Activated CD4-positive, alpha-beta T cell treated with anti-CD3 and anti-CD28 coated beads for 36 hours (primary cell): Measurements from ENCODE around the gene ENPEP. TPM values are rescaled to one million over a fixed set of nuclear protein-coding genes. Genes with fewer than 3 reads are reported as not detected.
"Not testable (repeated sequence)": the region's sequence is repeated elsewhere in the genome, so short reads cannot be mapped to it uniquely, and the experiment has no call there.

Experiments used
- ATAC-seq: fragments of 200-7000 bp; cut with Tn5 transposase; one replicate; pipeline ENCODE4 v1.10.0; 2021; ENCODE audit warnings: mild to moderate bottlenecking, moderate library complexity
- CTCF ChIA-PET: fragments of 350-600 bp; sonication (Branson Sonifier 250); formaldehyde crosslinking; loops from one replicate; lab custom pipeline; 2021; ENCODE audit warnings: antibody characterized with exemption; lab: Charles Lee
- POLR2A ChIA-PET: fragments of 350-600 bp; sonication (Branson Sonifier 250); formaldehyde crosslinking; loops from one replicate; lab custom pipeline; 2021; ENCODE audit warnings: antibody characterized with exemption, inconsistent platforms; lab: Charles Lee
- DNase-seq: peaks from one replicate; pipeline ENCODE4 v3.0.0-alpha.2; 2020
- H3K27ac Mint-ChIP-seq: one replicate; pipeline ENCODE4 v1.8.0; 2021; ENCODE audit warnings: mixed read lengths
- H3K27me3 Mint-ChIP-seq: one replicate; pipeline ENCODE4 v1.8.0; 2021; ENCODE audit warnings: mixed read lengths
- H3K36me3 Mint-ChIP-seq: one replicate; pipeline ENCODE4 v1.8.0; 2021; ENCODE audit warnings: low read depth, mixed read lengths
- H3K4me1 Mint-ChIP-seq: one replicate; pipeline ENCODE4 v1.8.0; 2021; ENCODE audit warnings: mixed read lengths
- H3K4me3 Mint-ChIP-seq: one replicate; pipeline ENCODE4 v1.8.0; 2021; ENCODE audit warnings: mild to moderate bottlenecking, moderate library complexity, mixed read lengths
- H3K9me3 Mint-ChIP-seq: one replicate; pipeline ENCODE4 v1.8.0; 2021; ENCODE audit warnings: low read depth, mixed read lengths
- intact Hi-C, 2 experiments: fragments of 100-400 bp; cut with DNase I in 1 of 2; cut with micrococcal nuclease in 1 of 2; formaldehyde crosslinking; loops; one replicate each; pipeline versions ENCODE4 v1.14.2 to v1.15.1; 2022 to 2024; cut with DNase I, micrococcal nuclease
- total RNA-seq, 2 experiments: library from RNA; stranded (reverse); gene quantifications; one replicate each; pipeline ENCODE4 v1.2.3, GENCODE V29; 2021

ENPEP gene
- total RNA-seq = not detected

DNA sequence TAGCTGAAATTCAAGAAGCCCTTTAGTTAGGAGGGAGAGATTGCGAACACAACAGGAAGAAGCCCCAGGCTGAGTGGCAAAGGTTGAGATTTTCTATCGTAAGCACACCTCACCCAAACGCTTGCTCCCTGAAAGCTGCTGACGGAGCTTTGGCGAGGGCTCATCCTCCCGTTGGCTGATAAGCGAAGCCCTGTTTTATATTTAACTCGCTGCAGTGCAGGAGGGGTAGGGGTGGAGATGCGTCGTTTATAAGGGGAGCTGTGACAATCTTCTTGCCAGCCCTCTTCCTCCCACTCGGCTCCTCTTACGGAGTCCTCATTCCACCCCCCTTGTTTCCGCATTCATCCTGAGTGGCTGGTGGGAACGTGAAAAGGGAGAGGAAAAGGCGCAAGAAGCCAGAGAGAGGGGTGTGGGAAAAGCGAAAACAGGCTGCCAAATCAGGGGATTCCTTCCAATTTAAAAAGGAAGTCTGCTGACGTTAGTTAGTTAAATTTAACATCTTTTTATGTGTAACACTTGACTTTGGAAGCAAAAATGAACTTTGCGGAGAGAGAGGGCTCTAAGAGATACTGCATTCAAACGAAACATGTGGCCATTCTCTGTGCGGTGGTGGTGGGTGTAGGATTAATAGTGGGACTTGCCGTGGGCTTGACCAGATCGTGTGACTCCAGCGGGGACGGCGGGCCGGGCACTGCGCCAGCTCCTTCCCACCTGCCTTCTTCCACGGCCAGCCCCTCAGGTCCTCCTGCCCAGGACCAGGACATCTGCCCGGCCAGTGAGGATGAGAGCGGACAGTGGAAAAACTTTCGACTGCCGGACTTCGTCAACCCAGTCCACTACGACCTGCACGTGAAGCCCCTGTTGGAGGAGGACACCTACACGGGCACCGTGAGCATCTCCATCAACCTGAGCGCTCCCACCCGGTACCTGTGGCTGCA lies at the start of gene ENPEP:
Gene ENPEP, plus strand, starts transcription at position 275 of the 938 bp plus-strand sequence. Its CDS starts 260 bp downstream, at position 535.
- Mint-ChIP-seq H3K27me3 (peaks cover 14% of the 10 kb centered on the region), H3K36me3 (no peaks in the 10 kb centered on the region), H3K4me1 (no peaks in the 10 kb centered on the region), H3K4me3 (no peak within 1 kb of the TSS), H3K27ac (no peak within 1 kb of the TSS), H3K9me3 (no peaks in the 10 kb centered on the region)
- CTCF ChIA-PET = interaction anchor here (0.7 to 0.9 kb wide), 2 partner anchors 455 to 476 kb away, joined by 3 read pairs; no protein-coding TSS in a partner anchor
- POLR2A ChIA-PET = interaction anchor here (0.5 kb wide), 1 partner anchor 12 kb away, joined by 3 read pairs; no protein-coding TSS in a partner anchor
- no peak for ATAC-seq
- intact Hi-C loops = no loop called here
- DNase-seq = no peak

DNA sequence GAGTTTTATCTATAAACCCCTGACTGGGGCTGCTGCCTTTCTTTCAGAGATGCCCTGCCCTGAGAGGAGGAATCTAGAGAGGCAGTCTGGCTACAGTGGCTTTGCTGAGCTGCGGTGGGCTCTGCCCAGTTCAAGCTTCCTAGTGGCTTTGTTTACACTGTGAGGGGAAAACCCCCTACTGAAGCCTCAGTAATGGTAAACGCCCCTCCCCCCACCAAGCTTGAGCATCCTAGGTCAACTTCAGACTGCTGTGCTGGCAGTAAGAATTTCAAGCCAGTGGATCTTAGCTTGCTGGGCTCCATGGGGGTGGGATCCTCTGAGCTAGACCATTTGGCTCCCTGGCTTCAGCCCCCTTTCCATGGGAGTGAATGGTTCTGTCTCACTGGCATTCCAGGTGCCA lies 44.1 kb upstream of the ENPEP start:
- CTCF ChIA-PET, H3K27ac Mint-ChIP-seq, intact Hi-C loops, H3K4me1 Mint-ChIP-seq, H3K4me3 Mint-ChIP-seq, ATAC-seq, DNase-seq, POLR2A ChIA-PET, H3K36me3 Mint-ChIP-seq, H3K9me3 Mint-ChIP-seq: not testable (repeated sequence)
- peaks cover 21% of the 10 kb centered on the region for H3K27me3 Mint-ChIP-seq

- H3K4me1 Mint-ChIP-seq, intact Hi-C loops, CTCF ChIA-PET, H3K4me3 Mint-ChIP-seq, POLR2A ChIA-PET, H3K9me3 Mint-ChIP-seq, ATAC-seq, H3K36me3 Mint-ChIP-seq, H3K27ac Mint-ChIP-seq, DNase-seq: not testable (repeated sequence)
- H3K27me3 Mint-ChIP-seq = peaks cover 24% of the 10 kb centered on the region
These were observed 38.7 kb upstream of the ENPEP start for GRCh38 chr4:110437292-110437691.

DNA sequence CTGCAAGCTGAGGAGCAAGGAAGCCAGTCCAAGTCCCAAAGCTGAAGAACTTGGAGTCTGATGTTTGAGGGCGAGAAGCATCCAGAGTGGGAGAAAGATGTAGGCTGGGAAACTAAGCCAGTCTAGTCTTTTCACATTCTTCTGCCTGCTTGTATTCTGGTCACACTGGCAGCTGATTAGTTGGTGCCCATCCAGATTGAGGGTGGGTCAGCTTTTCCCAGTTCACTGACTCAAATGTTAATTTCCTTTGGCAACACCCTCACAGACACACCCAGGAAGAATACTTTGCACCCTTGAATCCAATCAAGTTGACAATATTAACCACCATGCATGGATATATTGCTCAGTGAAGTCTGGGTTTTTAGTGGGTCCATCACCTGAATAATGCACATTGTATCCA lies 36.7 kb upstream of the ENPEP start:
- H3K27ac Mint-ChIP-seq, H3K4me3 Mint-ChIP-seq, H3K4me1 Mint-ChIP-seq, DNase-seq, CTCF ChIA-PET, H3K36me3 Mint-ChIP-seq, POLR2A ChIA-PET, ATAC-seq, intact Hi-C loops, H3K9me3 Mint-ChIP-seq: not testable (repeated sequence)
- peaks cover 25% of the 10 kb centered on the region for H3K27me3 Mint-ChIP-seq

GRCh38 chr4:110442309-110442708 lies 33.6 kb upstream of the ENPEP start:
- POLR2A ChIA-PET = interaction anchor here (0.5 kb wide), 1 partner anchor 1503 kb away, joined by 4 read pairs; no protein-coding TSS in a partner anchor
- H3K4me1 Mint-ChIP-seq = no peaks in the 10 kb centered on the region
- no peak overlapping the region for H3K4me3 Mint-ChIP-seq
- DNase-seq (peak; percentile 18), ATAC-seq (peak; percentile 60)
- H3K27ac Mint-ChIP-seq = no peak overlapping the region
- intact Hi-C loops = no loop called here
- H3K36me3 Mint-ChIP-seq = no peaks in the 10 kb centered on the region
- CTCF ChIA-PET = interaction anchor here (0.6 to 0.7 kb wide), 4 partner anchors 10 to 1009 kb away, joined by 3 read pairs; no protein-coding TSS in a partner anchor
- peaks cover 24% of the 10 kb centered on the region for H3K27me3 Mint-ChIP-seq
- H3K9me3 Mint-ChIP-seq = no peaks in the 10 kb centered on the region

DNA sequence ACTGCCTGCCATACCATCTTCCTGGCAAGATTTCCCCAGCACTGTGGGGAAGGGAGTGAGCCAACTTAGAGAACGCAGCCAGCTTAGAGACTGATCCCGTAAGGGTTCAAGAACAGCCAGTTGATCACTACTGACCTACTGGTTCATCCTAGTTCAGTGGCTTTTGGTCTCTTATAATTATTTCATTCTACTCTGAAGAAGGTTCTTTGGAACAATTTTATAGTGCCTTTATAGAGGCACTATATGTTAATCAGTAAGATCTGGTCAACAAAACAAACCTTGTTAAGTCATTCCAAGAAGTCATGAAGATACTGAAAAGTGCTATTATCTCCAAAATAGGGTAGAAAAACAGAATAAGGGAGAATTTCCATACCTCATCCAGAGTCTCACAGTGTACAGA lies 33.2 kb upstream of the ENPEP start:
- Mint-ChIP-seq H3K27ac (no peak overlapping the region), H3K4me1 (no peaks in the 10 kb centered on the region), H3K36me3 (no peaks in the 10 kb centered on the region), H3K27me3 (peaks cover 21% of the 10 kb centered on the region), H3K4me3 (no peak overlapping the region), H3K9me3 (no peaks in the 10 kb centered on the region)
- ChIA-PET POLR2A (no interaction called here), CTCF (interaction anchor here (0.6 to 0.7 kb wide), 3 partner anchors 9 to 1010 kb away, joined by 3 read pairs; no protein-coding TSS in a partner anchor)
- intact Hi-C loops = no loop called here
- ATAC-seq (no peak), DNase-seq (no peak)

DNA sequence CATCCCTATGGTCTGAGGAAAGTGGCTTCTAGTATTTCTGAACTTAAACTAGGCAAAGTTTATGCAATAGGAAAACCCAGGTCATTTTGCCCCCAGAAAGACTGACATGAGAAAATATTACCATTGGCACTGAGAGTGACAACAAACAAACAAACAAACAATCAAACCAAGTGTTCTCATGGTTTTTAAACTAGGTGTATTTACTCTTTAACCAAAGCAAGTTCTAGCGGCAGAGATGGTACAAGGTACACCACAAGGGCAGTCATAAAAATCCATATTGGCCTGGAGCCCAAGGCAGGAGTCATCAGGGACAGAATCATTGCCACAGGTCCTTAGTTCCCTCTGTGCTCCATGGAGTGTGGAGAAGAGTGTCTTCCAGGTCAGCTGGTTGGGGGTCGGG lies 26.0 kb upstream of the ENPEP start:
- intact Hi-C loops = no loop called here
- DNase-seq (no peak), ATAC-seq (no peak)
- ChIA-PET CTCF (no interaction called here), POLR2A (no interaction called here)
- Mint-ChIP-seq H3K4me3 (no peak overlapping the region), H3K27me3 (peaks cover 2% of the 10 kb centered on the region), H3K36me3 (no peaks in the 10 kb centered on the region), H3K9me3 (no peaks in the 10 kb centered on the region), H3K27ac (no peak overlapping the region), H3K4me1 (no peaks in the 10 kb centered on the region)

DNA sequence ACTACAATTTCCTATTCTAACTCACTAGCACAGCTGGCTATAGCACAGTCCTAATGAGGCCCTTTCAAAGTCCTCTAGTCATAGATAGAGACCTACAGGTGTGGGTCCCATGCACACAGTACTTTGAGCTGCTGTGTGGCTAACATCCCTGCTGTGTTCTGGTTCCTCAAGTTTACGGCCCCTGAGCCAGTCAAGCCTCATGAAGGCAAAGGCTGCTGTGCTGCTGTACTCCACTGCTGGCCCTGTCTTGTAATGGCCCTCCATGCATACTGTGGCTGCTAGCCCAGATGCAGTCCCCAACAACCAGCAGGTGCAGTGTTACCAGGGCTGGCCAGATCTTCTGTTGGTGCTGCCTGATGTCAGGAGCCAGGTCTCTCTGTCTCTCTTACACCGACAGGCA lies 23.4 kb upstream of the ENPEP start:
- POLR2A ChIA-PET = no interaction called here
- intact Hi-C loops = no loop called here
- H3K27me3 Mint-ChIP-seq = peaks cover 11% of the 10 kb centered on the region
- H3K9me3 Mint-ChIP-seq = no peaks in the 10 kb centered on the region
- no peak overlapping the region for H3K27ac Mint-ChIP-seq
- CTCF ChIA-PET = interaction anchor here (0.5 to 1.0 kb wide), 2 partner anchors 16 to 90 kb away, joined by 3 read pairs; no protein-coding TSS in a partner anchor
- no peaks in the 10 kb centered on the region for H3K36me3 Mint-ChIP-seq
- H3K4me3 Mint-ChIP-seq = no peak overlapping the region
- ATAC-seq (no peak), DNase-seq (no peak)
- no peaks in the 10 kb centered on the region for H3K4me1 Mint-ChIP-seq

GRCh38 chr4:110454441-110454840 lies 21.5 kb upstream of the ENPEP start:
- H3K4me1 Mint-ChIP-seq = no peaks in the 10 kb centered on the region
- H3K27ac Mint-ChIP-seq = no peak overlapping the region
- ChIA-PET POLR2A (no interaction called here), CTCF (no interaction called here)
- no peak overlapping the region for H3K4me3 Mint-ChIP-seq
- intact Hi-C loops = no loop called here
- ATAC-seq (no peak), DNase-seq (no peak)
- no peaks in the 10 kb centered on the region for H3K9me3 Mint-ChIP-seq
- H3K27me3 Mint-ChIP-seq = peaks cover 16% of the 10 kb centered on the region
- no peaks in the 10 kb centered on the region for H3K36me3 Mint-ChIP-seq

GRCh38 chr4:110458494-110459266 lies 17.3 kb upstream of the ENPEP start:
- Mint-ChIP-seq H3K27me3 (peaks cover 22% of the 10 kb centered on the region), H3K9me3 (no peaks in the 10 kb centered on the region), H3K27ac (no peak overlapping the region), H3K4me3 (no peak overlapping the region), H3K36me3 (no peaks in the 10 kb centered on the region), H3K4me1 (no peaks in the 10 kb centered on the region)
- CTCF ChIA-PET = no interaction called here
- intact Hi-C loops = no loop called here
- POLR2A ChIA-PET = no interaction called here
- ATAC-seq = no peak
- no peak for DNase-seq

DNA sequence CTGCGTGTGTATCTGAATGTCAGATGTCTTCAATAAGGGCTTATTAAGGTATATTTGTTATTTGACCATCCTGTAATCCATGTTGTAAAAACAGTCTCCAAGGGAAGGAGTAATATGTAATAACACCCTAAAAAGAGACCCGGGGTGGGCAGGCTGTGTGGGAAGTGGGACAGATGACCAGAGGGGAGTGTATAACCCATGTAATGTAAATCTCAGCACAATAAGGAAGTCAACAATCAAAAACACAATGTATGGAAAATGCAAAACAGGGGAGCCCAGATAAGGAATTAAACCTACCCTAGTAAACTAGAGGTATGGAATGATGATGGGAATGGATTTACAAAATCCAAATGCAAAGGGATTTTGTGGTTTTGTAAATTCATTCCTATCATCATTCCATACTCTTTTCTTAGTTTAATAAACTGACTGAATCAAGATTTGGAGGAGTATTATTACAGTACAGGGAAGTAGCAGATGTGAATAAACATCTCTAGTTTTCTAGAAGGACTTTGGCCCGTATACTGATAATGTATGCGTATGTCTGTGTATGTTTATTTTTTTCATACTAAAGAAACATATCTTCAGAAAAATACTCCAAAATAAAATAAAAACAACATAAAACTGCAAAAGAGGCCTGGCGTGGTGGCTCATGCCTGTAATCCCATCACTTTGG lies 15.7 kb upstream of the ENPEP start:
- ATAC-seq = no peak
- POLR2A ChIA-PET = no interaction called here
- no peak overlapping the region for H3K4me3 Mint-ChIP-seq
- DNase-seq = no peak
- no peaks in the 10 kb centered on the region for H3K9me3 Mint-ChIP-seq
- H3K36me3 Mint-ChIP-seq = no peaks in the 10 kb centered on the region
- H3K27me3 Mint-ChIP-seq = peaks cover 22% of the 10 kb centered on the region
- CTCF ChIA-PET = no interaction called here
- H3K4me1 Mint-ChIP-seq = no peaks in the 10 kb centered on the region
- intact Hi-C loops = no loop called here
- no peak overlapping the region for H3K27ac Mint-ChIP-seq
